Dendritic cell treated with granulocyte-macrophage colony-stimulating factor and Interleukin-4, amounts not matched to agents 40 ng/mL and 50 ng/mL, for 4 days (primary cell): ENCODE results near the gene PAX9.
A peak's percentile ranks its signal among the peaks of the same experiment; 100 is the strongest.

Source experiments
- H3K27ac Mint-ChIP-seq: one replicate; pipeline ENCODE4 v1.8.0; 2022; ENCODE audit warnings: mild to moderate bottlenecking, mixed read lengths
- H3K27me3 Mint-ChIP-seq: one replicate; pipeline ENCODE4 v1.8.0; 2022; ENCODE audit warnings: mild to moderate bottlenecking, mixed read lengths
- H3K36me3 Mint-ChIP-seq: one replicate; pipeline ENCODE4 v1.8.0; 2022; ENCODE audit warnings: low read depth, mixed read lengths
- H3K4me1 Mint-ChIP-seq: one replicate; pipeline ENCODE4 v1.8.0; 2022; ENCODE audit warnings: low read depth, mixed read lengths
- H3K4me3 Mint-ChIP-seq: one replicate; pipeline ENCODE4 v1.8.0; 2022; ENCODE audit warnings: mild to moderate bottlenecking, moderate library complexity, mixed read lengths
- H3K9me3 Mint-ChIP-seq: one replicate; pipeline ENCODE4 v1.8.0; 2022; ENCODE audit warnings: mixed read lengths
- intact Hi-C: fragments of 100-400 bp; cut with micrococcal nuclease; formaldehyde crosslinking; loops from one replicate; pipeline ENCODE4 v1.15.0; 2022

PAX9 gene

GRCh38 chr14:36659822-36660735, 1.6 kb upstream of the PAX9 start:
- no peak overlapping the region for H3K4me3 Mint-ChIP-seq
- no peak overlapping the region for H3K27ac Mint-ChIP-seq
- peaks cover 100% of the 10 kb centered on the region for H3K27me3 Mint-ChIP-seq
- H3K4me1 Mint-ChIP-seq, result peaks cover 49% of the 10 kb centered on the region
- peaks cover 18% of the 10 kb centered on the region for H3K9me3 Mint-ChIP-seq
- no peaks in the 10 kb centered on the region for H3K36me3 Mint-ChIP-seq
- intact Hi-C loops, result no loop called here

- Mint-ChIP-seq H3K27ac (no peak overlapping the region), H3K4me3 (peak overlapping the region; percentile 32), H3K27me3 (peaks cover 100% of the 10 kb centered on the region), H3K4me1 (peaks cover 43% of the 10 kb centered on the region), H3K36me3 (no peaks in the 10 kb centered on the region), H3K9me3 (peaks cover 18% of the 10 kb centered on the region)
- intact Hi-C loops, result no loop called here
Measured at GRCh38 chr14:36660736-36661505, 739 bp upstream of the PAX9 start.

DNA sequence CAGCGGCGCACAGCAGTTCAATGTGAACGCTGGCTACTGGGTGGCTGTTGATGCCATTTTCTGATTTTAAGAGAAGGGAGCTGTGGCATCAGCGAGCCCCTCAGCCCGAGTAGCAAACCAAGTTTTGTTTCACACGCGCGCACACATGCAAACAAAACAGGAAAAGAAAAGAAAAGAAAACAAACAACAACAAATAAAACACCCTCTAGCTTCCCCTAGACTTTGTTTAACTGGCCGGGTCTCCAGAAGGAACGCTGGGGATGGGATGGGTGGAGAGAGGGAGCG, 540 bp downstream of the PAX9 start:
- peaks cover 37% of the 10 kb centered on the region for H3K4me1 Mint-ChIP-seq
- H3K27ac Mint-ChIP-seq, result no peak overlapping the region
- H3K4me3 Mint-ChIP-seq, result no peak overlapping the region
- H3K9me3 Mint-ChIP-seq, result peaks cover 19% of the 10 kb centered on the region
- intact Hi-C loops, result no loop called here
- H3K36me3 Mint-ChIP-seq, result no peaks in the 10 kb centered on the region
- H3K27me3 Mint-ChIP-seq, result peaks cover 100% of the 10 kb centered on the region

GRCh38 chr14:36662543-36663403, 1.1 kb downstream of the PAX9 start:
- Mint-ChIP-seq H3K27ac (no peak overlapping the region), H3K36me3 (no peaks in the 10 kb centered on the region), H3K9me3 (peaks cover 25% of the 10 kb centered on the region), H3K4me3 (no peak overlapping the region), H3K27me3 (peaks cover 100% of the 10 kb centered on the region), H3K4me1 (peaks cover 32% of the 10 kb centered on the region)
- intact Hi-C loops, result no loop called here

- no peaks in the 10 kb centered on the region for H3K36me3 Mint-ChIP-seq
- intact Hi-C loops, result no loop called here
- peaks cover 27% of the 10 kb centered on the region for H3K9me3 Mint-ChIP-seq
- peaks cover 96% of the 10 kb centered on the region for H3K27me3 Mint-ChIP-seq
- peaks cover 32% of the 10 kb centered on the region for H3K4me1 Mint-ChIP-seq
- H3K27ac Mint-ChIP-seq, result no peak overlapping the region
- H3K4me3 Mint-ChIP-seq, result no peak overlapping the region
Measured at GRCh38 chr14:36663404-36664321, 2.0 kb downstream of the PAX9 start.

DNA sequence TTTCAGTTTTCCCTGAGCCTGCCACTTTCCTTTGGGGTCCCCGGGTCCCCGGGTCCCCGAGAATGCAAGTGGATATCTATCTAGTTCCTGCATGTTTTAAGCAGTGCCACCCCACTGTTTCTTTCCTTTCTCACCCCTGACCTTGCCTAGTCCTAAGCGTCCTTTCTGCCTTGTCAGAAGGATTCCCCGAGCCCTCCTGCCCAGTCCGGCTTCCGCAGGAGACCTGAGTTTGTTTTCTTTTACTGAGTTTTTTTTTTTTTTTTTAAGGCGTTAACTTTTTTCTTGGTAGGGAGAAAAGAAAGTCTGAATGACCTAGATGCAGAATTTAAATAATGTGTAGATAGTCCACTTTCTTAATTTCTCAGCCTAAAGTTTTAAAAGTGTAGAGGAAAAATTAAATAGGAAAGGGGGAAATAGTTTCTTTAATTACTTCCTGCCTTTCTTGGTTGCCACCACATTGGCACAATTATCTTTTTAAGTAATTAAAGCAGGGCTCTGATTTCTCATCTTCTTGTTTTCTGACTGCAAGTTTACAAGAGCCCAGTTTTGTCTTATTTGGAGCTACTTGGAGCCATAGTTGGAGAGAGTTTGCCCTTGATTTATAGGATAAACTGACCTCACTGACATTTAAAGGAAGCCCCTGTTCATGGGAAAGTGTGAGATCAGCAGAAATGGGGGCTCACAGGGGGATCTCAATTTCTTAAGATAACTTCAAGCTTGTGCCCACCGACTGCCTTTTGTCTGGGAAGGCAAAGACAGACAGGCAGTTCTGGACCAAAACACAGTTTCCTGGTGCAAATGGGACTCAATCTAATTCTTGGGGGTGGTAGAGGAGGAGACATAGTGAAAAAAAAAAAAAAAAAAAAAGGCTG, 2.9 kb downstream of the PAX9 start:
- H3K27ac Mint-ChIP-seq, result no peak overlapping the region
- peaks cover 32% of the 10 kb centered on the region for H3K4me1 Mint-ChIP-seq
- no peak overlapping the region for H3K4me3 Mint-ChIP-seq
- H3K9me3 Mint-ChIP-seq, result peaks cover 27% of the 10 kb centered on the region
- H3K36me3 Mint-ChIP-seq, result no peaks in the 10 kb centered on the region
- H3K27me3 Mint-ChIP-seq, result peaks cover 87% of the 10 kb centered on the region
- intact Hi-C loops, result no loop called here

DNA sequence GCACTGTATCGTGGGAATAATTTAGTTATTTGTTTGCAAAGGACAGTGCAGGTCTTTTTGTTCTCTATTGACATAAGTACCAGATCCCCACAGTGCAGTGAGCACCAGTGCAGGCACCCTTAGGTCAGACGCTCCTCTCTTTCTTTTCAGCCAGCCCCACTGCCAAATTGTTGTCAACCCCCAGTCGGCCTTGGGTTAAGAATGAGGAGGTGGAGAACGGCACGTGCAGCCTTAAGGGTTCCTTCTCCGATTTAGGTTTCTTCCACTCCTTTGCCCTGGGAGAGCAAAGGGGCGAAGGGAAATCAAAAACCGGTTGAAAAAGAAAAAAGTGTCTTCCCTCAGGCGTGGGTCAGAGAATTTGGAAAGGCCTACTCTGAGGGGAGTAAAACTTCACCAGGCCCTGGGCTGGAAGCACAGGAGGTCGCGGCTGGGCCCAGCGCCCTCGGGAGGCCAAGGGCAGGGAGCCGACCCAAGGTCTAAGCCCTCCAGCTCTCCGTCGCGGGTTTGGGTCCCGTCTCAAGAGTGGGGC, 4.3 kb downstream of the PAX9 start:
- Mint-ChIP-seq H3K36me3 (no peaks in the 10 kb centered on the region), H3K4me3 (no peak overlapping the region), H3K27ac (no peak overlapping the region), H3K27me3 (peaks cover 74% of the 10 kb centered on the region), H3K4me1 (peaks cover 32% of the 10 kb centered on the region), H3K9me3 (peaks cover 26% of the 10 kb centered on the region)
- intact Hi-C loops, result no loop called here

GRCh38 chr14:36666416-36667206, 5.0 kb downstream of the PAX9 start:
- peaks cover 68% of the 10 kb centered on the region for H3K27me3 Mint-ChIP-seq
- peaks cover 19% of the 10 kb centered on the region for H3K9me3 Mint-ChIP-seq
- no peak overlapping the region for H3K27ac Mint-ChIP-seq
- intact Hi-C loops, result no loop called here
- peaks cover 26% of the 10 kb centered on the region for H3K4me1 Mint-ChIP-seq
- no peaks in the 10 kb centered on the region for H3K36me3 Mint-ChIP-seq
- no peak overlapping the region for H3K4me3 Mint-ChIP-seq

DNA sequence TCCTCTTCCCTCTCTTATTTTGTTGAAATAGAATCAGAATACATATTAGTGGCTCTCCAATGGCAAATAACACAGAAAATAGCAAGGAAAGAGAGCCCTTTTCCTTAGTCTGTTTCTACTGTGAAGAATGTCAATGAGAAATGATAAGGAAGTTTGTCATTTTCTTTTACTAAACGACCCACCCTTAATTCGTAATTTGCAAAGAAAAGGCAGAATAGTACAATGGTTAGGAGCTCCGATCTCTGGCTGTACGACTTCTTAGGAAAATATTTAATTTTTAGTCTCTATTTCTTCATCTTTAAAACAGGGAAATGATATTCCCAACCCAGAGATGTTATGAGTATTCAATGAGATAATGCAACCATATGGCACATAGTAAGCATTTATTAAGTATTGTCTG, 6.0 kb downstream of the PAX9 start:
- Mint-ChIP-seq H3K27ac (no peak overlapping the region), H3K36me3 (no peaks in the 10 kb centered on the region), H3K27me3 (peaks cover 57% of the 10 kb centered on the region), H3K4me3 (no peak overlapping the region), H3K9me3 (peaks cover 11% of the 10 kb centered on the region), H3K4me1 (peaks cover 15% of the 10 kb centered on the region)
- intact Hi-C loops, result no loop called here

GRCh38 chr14:36671149-36671548, 9.5 kb downstream of the PAX9 start:
- Mint-ChIP-seq H3K36me3 (no peaks in the 10 kb centered on the region), H3K9me3 (peaks cover 9% of the 10 kb centered on the region), H3K27ac (no peak overlapping the region), H3K4me1 (no peaks in the 10 kb centered on the region), H3K4me3 (no peak overlapping the region), H3K27me3 (peaks cover 29% of the 10 kb centered on the region)
- intact Hi-C loops, result no loop called here

DNA sequence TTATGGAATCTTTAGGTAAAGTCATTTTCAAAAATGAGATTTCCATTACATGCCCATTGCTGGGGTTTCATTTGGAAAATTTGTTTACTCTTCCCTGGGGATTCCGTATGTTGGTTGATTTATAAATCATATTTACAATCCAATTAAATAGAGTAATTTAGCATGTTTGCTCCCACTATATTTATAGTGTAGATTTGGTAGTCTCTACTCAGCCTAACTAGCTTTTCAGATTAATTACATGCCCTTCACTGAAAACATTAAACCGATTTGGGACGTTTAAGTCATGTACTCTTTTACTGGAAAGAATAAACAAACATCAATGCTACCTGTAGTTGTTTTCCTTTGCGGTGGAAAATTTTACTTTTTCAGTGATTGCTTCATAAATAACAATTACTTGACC, 10.4 kb downstream of the PAX9 start:
- H3K27ac Mint-ChIP-seq, result no peak overlapping the region
- peaks cover 9% of the 10 kb centered on the region for H3K9me3 Mint-ChIP-seq
- H3K36me3 Mint-ChIP-seq, result no peaks in the 10 kb centered on the region
- peaks cover 26% of the 10 kb centered on the region for H3K27me3 Mint-ChIP-seq
- H3K4me1 Mint-ChIP-seq, result no peaks in the 10 kb centered on the region
- intact Hi-C loops, result no loop called here
- H3K4me3 Mint-ChIP-seq, result no peak overlapping the region

DNA sequence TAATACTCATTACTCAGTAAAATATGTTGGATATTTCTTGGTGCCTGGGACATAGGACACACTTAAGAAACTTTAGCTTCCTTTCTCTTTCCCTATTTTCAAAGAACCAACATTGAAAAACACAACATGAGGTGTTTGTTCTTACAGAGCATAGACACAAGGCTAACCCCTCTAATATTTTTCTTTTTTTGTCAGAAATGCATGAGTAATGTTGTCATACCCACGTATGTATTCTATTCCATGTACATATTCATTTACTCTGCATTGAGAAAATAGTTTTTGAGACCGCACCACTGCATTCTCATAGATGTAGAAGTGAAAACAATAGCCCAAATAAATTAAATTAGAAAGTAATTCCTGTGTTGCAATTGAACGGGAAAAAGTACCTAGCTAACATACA, 13.0 kb downstream of the PAX9 start:
- no peaks in the 10 kb centered on the region for H3K4me1 Mint-ChIP-seq
- H3K4me3 Mint-ChIP-seq, result no peak overlapping the region
- H3K36me3 Mint-ChIP-seq, result no peaks in the 10 kb centered on the region
- H3K27ac Mint-ChIP-seq, result no peak overlapping the region
- H3K27me3 Mint-ChIP-seq, result peaks cover 17% of the 10 kb centered on the region
- no peaks in the 10 kb centered on the region for H3K9me3 Mint-ChIP-seq
- intact Hi-C loops, result no loop called here
